Mesenchymal stem cell (in vitro differentiated cells and primary cell): Measurements from ENCODE around the gene GTPBP3.

Source experiments
- DNase-seq: peaks from one replicate; pipeline ENCODE4 v3.0.0-alpha.2; 2013
- H2AFZ ChIP-seq: one replicate; pipeline ENCODE4 v1.6.1; 2013; ENCODE audit warnings: low read depth, mild to moderate bottlenecking, control low read depth, inconsistent platforms, low read length, moderate library complexity
- H2AK5ac ChIP-seq: 2 replicates; pipeline ENCODE4 v1.6.1; 2013; ENCODE audit warnings: low read length, moderate library complexity, mild to moderate bottlenecking, inconsistent platforms; ENCODE audit not compliant: severe bottlenecking
- H2BK120ac ChIP-seq: one replicate; pipeline ENCODE4 v1.6.1; 2013; ENCODE audit warnings: low read depth, mild to moderate bottlenecking, inconsistent platforms, low read length, moderate library complexity
- H2BK12ac ChIP-seq, 2 experiments: one replicate each; pipeline ENCODE4 v1.6.1; 2013; ENCODE audit warnings: inconsistent platforms in 2 of 2, low read length in 2 of 2, mild to moderate bottlenecking in 2 of 2, moderate library complexity in 2 of 2, control low read depth in 1 of 2
- H2BK15ac ChIP-seq: one replicate; pipeline ENCODE4 v1.6.1; 2013; ENCODE audit warnings: mild to moderate bottlenecking, low read depth, inconsistent platforms; ENCODE audit not compliant: poor library complexity, severe bottlenecking
- H2BK5ac ChIP-seq: 2 replicates; pipeline ENCODE4 v1.6.1; 2013; ENCODE audit warnings: low read depth, mild to moderate bottlenecking, low read length, control low read depth, inconsistent platforms; ENCODE audit not compliant: poor library complexity, severe bottlenecking
- H3K14ac ChIP-seq, 2 experiments: one replicate each; pipeline ENCODE4 v1.6.1; 2013; ENCODE audit warnings: inconsistent platforms in 2 of 2, low read length in 2 of 2, control low read depth in 1 of 2, mild to moderate bottlenecking in 1 of 2, moderate library complexity in 1 of 2
- H3K18ac ChIP-seq, 2 experiments: one replicate each; pipeline ENCODE4 v1.6.1; 2013; ENCODE audit warnings: inconsistent platforms in 2 of 2, low read length in 2 of 2, control low read depth in 1 of 2, low read depth in 1 of 2, mild to moderate bottlenecking in 1 of 2
- H3K23ac ChIP-seq, 2 experiments: one replicate each; pipeline ENCODE4 v1.6.1; 2013; ENCODE audit warnings: inconsistent platforms in 2 of 2, low read length in 2 of 2, mild to moderate bottlenecking in 2 of 2, moderate library complexity in 2 of 2, control low read depth in 1 of 2
- H3K27ac ChIP-seq: 2 replicates; pipeline ENCODE4 v1.5.1; 2013; ENCODE audit warnings: mild to moderate bottlenecking, moderate library complexity, low read length, control low read depth, inconsistent platforms; ENCODE audit not compliant: poor library complexity, severe bottlenecking
- H3K27me3 ChIP-seq, 2 experiments: 2 replicates each; pipeline versions ENCODE4 v1.6.1 to v1.7.0; 2013; ENCODE audit warnings: low read length in 2 of 2, mild to moderate bottlenecking in 2 of 2, moderate library complexity in 2 of 2, control low read depth in 1 of 2, inconsistent platforms in 1 of 2; ENCODE audit not compliant: control insufficient read depth in 1 of 2, insufficient read depth in 1 of 2
- H3K36me3 ChIP-seq, 2 experiments: 2 replicates each; pipeline versions ENCODE4 v1.6.1 to v1.7.0; 2013; ENCODE audit warnings: low read length in 2 of 2, control low read depth in 1 of 2, inconsistent platforms in 1 of 2, low read depth in 1 of 2, mild to moderate bottlenecking in 1 of 2; ENCODE audit not compliant: insufficient read depth in 2 of 2, control insufficient read depth in 1 of 2
- H3K4ac ChIP-seq, 2 experiments: one replicate each; pipeline ENCODE4 v1.6.1; 2013; ENCODE audit warnings: inconsistent platforms in 2 of 2, low read length in 2 of 2, mild to moderate bottlenecking in 2 of 2, moderate library complexity in 2 of 2, control low read depth in 1 of 2, low read depth in 1 of 2
- H3K4me1 ChIP-seq: 2 replicates; pipeline ENCODE4 v1.6.1; 2013; ENCODE audit warnings: low read depth, low read length, control low read depth; ENCODE audit not compliant: control insufficient read depth, insufficient read depth
- H3K4me2 ChIP-seq: 2 replicates; pipeline ENCODE4 v1.6.1; 2013; ENCODE audit warnings: low read length, mild to moderate bottlenecking, inconsistent platforms; ENCODE audit not compliant: poor library complexity, severe bottlenecking
- H3K4me3 ChIP-seq, 2 experiments: 2 replicates each; pipeline versions ENCODE4 v1.5.1 to v1.7.0; 2013; ENCODE audit warnings: low read length in 2 of 2, mild to moderate bottlenecking in 2 of 2, control low read depth in 1 of 2, low read depth in 1 of 2; ENCODE audit not compliant: insufficient read depth in 1 of 2
- H3K79me1 ChIP-seq: replicated peaks from 2 replicates; pipeline ENCODE4 v1.6.1; 2013; ENCODE audit warnings: mild to moderate bottlenecking, control low read depth, low read length, inconsistent platforms; ENCODE audit not compliant: poor library complexity, severe bottlenecking
- H3K9ac ChIP-seq: 2 replicates; pipeline ENCODE4 v1.7.0; 2013; ENCODE audit warnings: mild to moderate bottlenecking, low read length, moderate library complexity
- H3K9me3 ChIP-seq: 2 replicates; pipeline ENCODE4 v1.7.0; 2013; ENCODE audit warnings: mild to moderate bottlenecking, low read length; ENCODE audit not compliant: control insufficient read depth
- H4K8ac ChIP-seq: one replicate; pipeline ENCODE4 v1.6.1; 2013; ENCODE audit warnings: inconsistent platforms, mild to moderate bottlenecking, low read length, moderate library complexity
- H4K91ac ChIP-seq: one replicate; pipeline ENCODE4 v1.6.1; 2013; ENCODE audit warnings: mild to moderate bottlenecking, low read length, inconsistent platforms
- WGBS: methylation state at CpG from one replicate; pipeline ENCODE4 v1.1.7; 2013; ENCODE audit warnings: mixed read lengths; 5-methylcytosine and 5-hydroxymethylcytosine counted together

Gene GTPBP3

DNA sequence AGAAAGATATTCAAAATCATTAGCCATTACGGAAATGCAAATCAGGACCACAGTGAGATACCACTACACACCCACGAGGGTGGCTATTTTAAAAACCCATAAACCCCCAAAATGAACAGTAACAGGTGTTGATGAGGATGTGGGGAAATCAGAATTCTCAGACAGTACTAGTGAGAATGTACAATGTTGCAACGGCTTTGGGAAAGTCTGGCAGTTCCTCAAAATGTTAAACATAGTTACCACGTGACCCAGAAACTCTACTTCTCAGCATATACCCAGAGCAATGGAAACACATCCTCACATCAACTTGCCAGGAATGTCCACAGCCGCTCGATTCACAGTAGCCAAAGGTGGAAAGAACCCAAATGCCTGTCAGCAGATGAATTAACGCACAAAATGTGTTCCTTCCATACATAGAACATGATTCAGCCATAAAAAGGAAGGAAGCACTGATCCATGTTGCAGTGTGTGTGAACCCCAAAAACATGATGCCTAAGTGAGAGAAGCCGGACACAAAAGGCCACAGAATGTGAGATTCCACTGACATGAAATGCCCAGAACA lies 32.8 kb downstream of the GTPBP3 start:
- H4K91ac ChIP-seq: no peak overlapping the region
- WGBS: 74% methylated on average over 6 of the region's 8 CpGs
- H2AFZ ChIP-seq: no peak overlapping the region

DNA sequence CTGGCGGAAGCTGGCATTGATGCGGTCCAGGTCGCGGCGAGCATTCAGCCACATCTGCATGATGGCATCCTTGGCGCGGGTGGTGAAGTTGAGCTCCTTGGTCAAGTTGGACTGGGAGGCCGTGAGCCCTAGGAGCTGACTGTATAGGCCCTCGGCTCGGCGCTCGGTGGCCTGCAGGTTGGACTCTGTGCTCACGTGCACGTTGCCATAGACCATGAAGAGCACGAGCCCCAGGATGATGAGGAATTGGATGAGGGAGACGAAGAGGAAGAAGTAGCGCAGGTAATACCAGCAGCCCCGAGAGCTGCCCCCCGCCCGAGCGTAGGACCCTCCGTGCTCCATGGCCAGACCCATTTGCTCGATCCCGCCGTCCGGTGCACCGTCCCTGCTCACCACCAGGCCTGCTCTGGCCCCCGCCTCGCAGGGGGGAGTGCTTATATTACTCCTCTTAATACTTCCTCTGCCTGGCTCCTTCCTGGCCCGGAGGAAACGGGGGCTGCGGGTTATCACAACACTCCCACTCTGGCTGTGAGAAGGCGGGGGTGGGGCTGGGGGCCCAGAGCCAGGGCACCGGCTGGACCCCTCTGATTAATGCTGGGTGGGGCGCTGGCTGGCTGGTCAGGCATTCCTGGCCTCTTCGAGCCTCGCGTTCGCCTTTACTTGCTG lies 39.7 kb downstream of the GTPBP3 start, which contains the start of gene PLVAP:
PLVAP (minus strand) TSS at position 408 of the 666 bp plus-strand sequence; CDS start at position 354, 54 bp downstream.
- Histone ChIP-seq H3K9ac (no peak within 1 kb of the TSS), H3K4ac (no peak within 1 kb of the TSS), H4K91ac (no peak within 1 kb of the TSS), H3K4me3 (no peak within 1 kb of the TSS), H3K14ac (peak within 1 kb of the TSS in 1 of 2 experiments; percentile 48), H3K9me3 (no peaks in the 10 kb centered on the region), H3K36me3 (no peaks in the 10 kb centered on the region), H2BK5ac (peak within 1 kb of the TSS; percentile 10), H3K4me2 (no peak within 1 kb of the TSS), H3K18ac (peak within 1 kb of the TSS in 1 of 2 experiments; percentile 23), H2BK15ac (no peak within 1 kb of the TSS), H4K8ac (peak within 1 kb of the TSS; percentile 55), H3K23ac (no peak within 1 kb of the TSS), H2AFZ (peak within 1 kb of the TSS; percentile 52), H3K27ac (no peak within 1 kb of the TSS), H2BK120ac (no peak within 1 kb of the TSS), H3K27me3 (peaks cover 7 to 29% of the 10 kb centered on the region in 2 experiments), H2AK5ac (no peak within 1 kb of the TSS), H3K79me1 (no peaks in the 10 kb centered on the region), H2BK12ac (peak within 1 kb of the TSS in 1 of 2 experiments; percentile 21), H3K4me1 (peaks cover 10% of the 10 kb centered on the region)
- 68% methylated on average over 37 of the region's 39 CpGs for WGBS
- no peak for DNase-seq

More for the DNA sequence above, 32.8 kb downstream of the GTPBP3 start:
- Histone ChIP-seq H2BK5ac (no peak overlapping the region), H3K4ac (no peak overlapping the region), H2BK12ac (no peak overlapping the region), H3K4me2 (no peak overlapping the region), H3K27ac (no peak overlapping the region), H2BK120ac (no peak overlapping the region), H3K79me1 (no peaks in the 10 kb centered on the region), H2AK5ac (no peak overlapping the region), H3K4me1 (no peaks in the 10 kb centered on the region), H3K14ac (no peak overlapping the region), H3K9me3 (no peaks in the 10 kb centered on the region), H3K9ac (no peak overlapping the region), H3K18ac (no peak overlapping the region), H4K8ac (no peak overlapping the region), H3K23ac (no peak overlapping the region), H2BK15ac (no peak overlapping the region), H3K27me3 (peaks cover 0 to 18% of the 10 kb centered on the region in 2 experiments), H3K36me3 (no peaks in the 10 kb centered on the region), H3K4me3 (no peak overlapping the region)
- DNase-seq: peak; percentile 32

DNA sequence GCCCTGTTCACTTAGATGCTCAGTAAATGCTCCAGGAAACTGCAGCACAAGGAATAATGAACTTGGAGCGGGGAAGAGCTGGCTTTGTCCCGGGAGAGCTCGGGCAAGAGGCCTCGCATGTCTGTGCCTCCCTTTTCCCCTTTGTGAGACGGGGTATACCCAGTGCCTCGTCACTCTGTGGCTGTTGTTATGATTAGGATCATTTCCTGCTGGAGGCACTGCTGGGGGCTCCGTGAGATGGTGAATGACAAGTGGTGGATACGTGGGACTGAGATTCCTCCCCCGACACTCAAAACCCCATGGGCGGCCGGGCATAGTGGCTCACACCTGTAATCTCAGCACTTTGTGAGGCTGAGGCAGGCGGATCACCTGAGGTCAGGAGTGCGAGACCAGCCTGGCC lies 40.9 kb downstream of the GTPBP3 start:
- WGBS: 66% methylated on average over 12 of the region's 13 CpGs
- Histone ChIP-seq H3K27ac (no peak overlapping the region), H3K36me3 (no peaks in the 10 kb centered on the region), H3K79me1 (no peaks in the 10 kb centered on the region), H3K23ac (no peak overlapping the region), H2BK15ac (no peak overlapping the region), H3K4me1 (peaks cover 11% of the 10 kb centered on the region), H2BK5ac (peak overlapping the region; percentile 10), H3K18ac (no peak overlapping the region), H3K9me3 (no peaks in the 10 kb centered on the region), H4K8ac (no peak overlapping the region), H2AFZ (no peak overlapping the region), H3K9ac (no peak overlapping the region), H3K14ac (no peak overlapping the region), H2AK5ac (no peak overlapping the region), H3K4ac (no peak overlapping the region), H2BK12ac (no peak overlapping the region), H2BK120ac (no peak overlapping the region), H3K4me3 (no peak overlapping the region), H4K91ac (no peak overlapping the region), H3K27me3 (peaks cover 7 to 27% of the 10 kb centered on the region in 2 experiments), H3K4me2 (no peak overlapping the region)
- no peak for DNase-seq

DNA sequence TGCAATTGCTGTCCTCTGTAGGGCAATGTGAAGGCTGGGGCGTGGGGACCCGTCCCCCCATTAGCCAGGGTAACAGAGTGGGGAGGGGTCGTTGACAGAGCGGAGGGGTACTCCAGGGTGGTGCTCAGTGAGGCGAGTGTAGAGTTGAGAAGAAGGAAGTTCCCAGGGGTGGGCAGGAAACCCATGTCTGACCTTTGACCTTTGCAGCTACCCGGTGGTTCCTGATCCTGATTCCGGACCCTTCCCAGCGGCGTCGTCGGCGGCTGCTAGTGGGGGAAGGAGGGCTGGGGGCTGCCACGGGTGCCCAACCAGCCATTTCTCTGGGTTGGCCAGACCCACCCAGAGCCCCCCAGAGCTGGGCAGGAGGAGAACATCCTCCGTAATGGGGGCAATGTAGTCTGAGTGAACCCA lies 41.9 kb downstream of the GTPBP3 start:
- no peak overlapping the region for H4K8ac ChIP-seq
- H3K23ac ChIP-seq: no peak overlapping the region
- H3K27me3 ChIP-seq: peaks cover 7 to 25% of the 10 kb centered on the region in 2 experiments
- no peak overlapping the region for H3K4ac ChIP-seq
- H3K9me3 ChIP-seq: no peaks in the 10 kb centered on the region
- H3K14ac ChIP-seq: peak overlapping the region in 1 of 2 experiments; percentile 55
- no peaks in the 10 kb centered on the region for H3K36me3 ChIP-seq
- H2BK5ac ChIP-seq: no peak overlapping the region
- H3K18ac ChIP-seq: peak overlapping the region in 1 of 2 experiments; percentile 70
- H2BK120ac ChIP-seq: no peak overlapping the region
- H3K27ac ChIP-seq: no peak overlapping the region
- peaks cover 11% of the 10 kb centered on the region for H3K4me1 ChIP-seq
- H3K9ac ChIP-seq: no peak overlapping the region
- H2BK12ac ChIP-seq: no peak overlapping the region
- H4K91ac ChIP-seq: peak overlapping the region; percentile 46
- H3K4me2 ChIP-seq: no peak overlapping the region
- peak overlapping the region; percentile 23 for H2BK15ac ChIP-seq
- H2AK5ac ChIP-seq: no peak overlapping the region
- DNase-seq: no peak
- no peak overlapping the region for H3K4me3 ChIP-seq
- 22% methylated on average over 14 of the region's 14 CpGs for WGBS
- no peak overlapping the region for H2AFZ ChIP-seq
- H3K79me1 ChIP-seq: no peaks in the 10 kb centered on the region
